ENCODE data around the gene RPRM.

GRCh38 chr2:153462338-153462859 lies 16.2 kb downstream of the RPRM start:
- TF ChIP-seq POLR2A (IDR thresholded peaks at IDR 0.05; ENCODE audit: low read depth, low read length) (no peak), SPI1 (IDR thresholded peaks at IDR 0.05; ENCODE audit: low read depth, low read length) (no peak)

All from GM12891 (cell line).